Endothelial cell of umbilical vein (primary cell): ENCODE measurements around the gene TGIF1. TPM values are rescaled to one million over a fixed set of nuclear protein-coding genes. Genes with fewer than 3 reads are reported as not detected.

Experiments
- BruUV-seq: library from RNA; stranded (reverse); fragments of 400-500 nt; replicated peaks from 2 replicates; lab custom pipeline; 2021; lab: Mats Ljungman, UMichigan
- CTCF ChIA-PET: fragments of 300-600, 350-600 bp; sonication (Branson Sonifier 250); formaldehyde crosslinking; loops from one replicate; lab custom pipeline; 2021; ENCODE audit warnings: antibody characterized with exemption, inconsistent platforms; lab: Charles Lee
- POLR2A ChIA-PET: fragments of 300-600, 350-600 bp; sonication (Branson Sonifier 250); formaldehyde crosslinking; loops from one replicate; lab custom pipeline; 2021; ENCODE audit warnings: antibody characterized with exemption, inconsistent platforms; lab: Charles Lee
- DNase-seq: peaks from one replicate; pipeline ENCODE4 v3.0.0-alpha.2; 2011; ENCODE audit warnings: low read depth, low spot score
- FAIRE-seq: peaks from 2 replicates; lab custom pipeline; 2011; peaks lifted over from hg19 to GRCh38; lab: Jason Lieb, UNC
- H2AFZ ChIP-seq: 2 replicates; pipeline ENCODE4 v1.6.0; 2012; ENCODE audit warnings: low read depth, low read length, control low read depth, inconsistent platforms
- H3K27ac ChIP-seq: 2 replicates; pipeline ENCODE4 v1.5.1; 2011; ENCODE audit warnings: low read depth, mild to moderate bottlenecking, control low read depth, low read length, moderate library complexity; ENCODE audit not compliant: insufficient read depth
- H3K27me3 ChIP-seq, 2 experiments: 2 replicates each; pipeline versions ENCODE4 v1.6.0 to v1.6.1; 2011; ENCODE audit warnings: low read length in 2 of 2, mixed read lengths in 1 of 2; ENCODE audit not compliant: control insufficient read depth in 2 of 2, insufficient read depth in 2 of 2
- H3K36me3 ChIP-seq, 2 experiments: 2 replicates in 1 of 2; 3 replicates in 1 of 2; pipeline ENCODE4 v1.5.1; 2011; ENCODE audit warnings: low read length in 2 of 2, mild to moderate bottlenecking in 1 of 2, moderate library complexity in 1 of 2; ENCODE audit not compliant: control insufficient read depth in 2 of 2, insufficient read depth in 2 of 2; ENCODE audit errors: extremely low read depth in 1 of 2
- H3K4me1 ChIP-seq: 3 replicates; pipeline ENCODE4 v1.5.1; 2011; ENCODE audit warnings: mild to moderate bottlenecking, low read length; ENCODE audit not compliant: control insufficient read depth, insufficient read depth; ENCODE audit errors: extremely low read depth
- H3K4me2 ChIP-seq: 2 replicates; pipeline ENCODE4 v1.6.1; 2011; ENCODE audit warnings: low read length, control low read depth, mixed read lengths; ENCODE audit not compliant: insufficient read depth
- H3K4me3 ChIP-seq, 3 experiments: fragments of 200-600 bp in 1 of 3; sonication (generic), shearing (Covaris generic) in 1 of 3; replicated peaks in 1 of 3; 2 replicates each; pipeline ENCODE4 v1.5.1; 2011 to 2016; ENCODE audit warnings: control low read depth in 3 of 3, low read length in 3 of 3, mild to moderate bottlenecking in 2 of 3, inconsistent platforms in 1 of 3, low read depth in 1 of 3, moderate library complexity in 1 of 3; ENCODE audit not compliant: insufficient read depth in 1 of 3
- H3K79me2 ChIP-seq: 2 replicates; pipeline ENCODE4 v1.6.0; 2012; ENCODE audit warnings: low read length, inconsistent platforms; ENCODE audit not compliant: control insufficient read depth, insufficient read depth
- H3K9ac ChIP-seq: replicated peaks from 2 replicates; pipeline ENCODE3; 2011; ENCODE audit warnings: low read length, control low read depth; ENCODE audit not compliant: insufficient read depth; ENCODE audit errors: extremely low read depth
- H3K9me1 ChIP-seq: replicated peaks from 3 replicates; pipeline ENCODE4 v1.6.0; 2011; ENCODE audit warnings: mild to moderate bottlenecking, low read length; ENCODE audit not compliant: control insufficient read depth, insufficient read depth; ENCODE audit errors: extremely low read depth
- H3K9me3 ChIP-seq: replicated peaks from 2 replicates; pipeline ENCODE4 v1.5.1; 2012; ENCODE audit warnings: low read length, inconsistent platforms; ENCODE audit not compliant: control insufficient read depth, insufficient read depth
- H4K20me1 ChIP-seq: replicated peaks from 2 replicates; pipeline ENCODE3; 2011; ENCODE audit warnings: mild to moderate bottlenecking, low read length; ENCODE audit not compliant: control insufficient read depth, insufficient read depth; ENCODE audit errors: extremely low read depth
- CTCF ChIP-seq, 2 donors: IDR thresholded peaks; 1 replicate in 1 of 2; 2 replicates in 1 of 2; pipeline ENCODE4 v1.5.1; 2011; ENCODE audit warnings: low read length in 2 of 2, mild to moderate bottlenecking in 2 of 2, moderate library complexity in 2 of 2, control low read depth in 1 of 2, inconsistent platforms in 1 of 2, low read depth in 1 of 2; ENCODE audit not compliant: insufficient read depth in 1 of 2; ENCODE audit errors: extremely low read depth in 1 of 2
- EZH2 ChIP-seq: IDR thresholded peaks from 2 replicates; pipeline ENCODE4 v1.6.1; 2012; ENCODE audit warnings: borderline replicate concordance, low read depth, mild to moderate bottlenecking, moderate library complexity, low read length, inconsistent platforms; ENCODE audit not compliant: severe bottlenecking
- FOS ChIP-seq: IDR thresholded peaks from 2 replicates; pipeline ENCODE4 v1.6.1; 2011; ENCODE audit warnings: mild to moderate bottlenecking, low read length, moderate library complexity, borderline replicate concordance; ENCODE audit not compliant: insufficient read depth
- GATA2 ChIP-seq: IDR thresholded peaks from 2 replicates; pipeline ENCODE4 v1.7.0; 2011; ENCODE audit warnings: low read depth, mild to moderate bottlenecking, moderate library complexity, mixed read lengths, low read length; ENCODE audit not compliant: insufficient read length, insufficient read depth
- JUN ChIP-seq: IDR thresholded peaks from 2 replicates; pipeline ENCODE4 v1.6.1; 2011; ENCODE audit warnings: borderline replicate concordance, low read depth; ENCODE audit not compliant: insufficient read length, insufficient read depth
- MAX ChIP-seq: IDR thresholded peaks from 2 replicates; pipeline ENCODE4 v1.6.1; 2011; ENCODE audit not compliant: insufficient read depth, insufficient read length
- MYC ChIP-seq: IDR thresholded peaks from one replicate; pipeline ENCODE4 v1.6.1; 2011; ENCODE audit warnings: mild to moderate bottlenecking, low read depth, low read length
- POLR2A ChIP-seq: IDR thresholded peaks from 2 replicates; pipeline ENCODE4 v1.6.1; 2012; ENCODE audit warnings: low read depth, mild to moderate bottlenecking, control low read depth, low read length
- POLR2AphosphoS5 ChIP-seq: IDR thresholded peaks from 2 replicates; pipeline ENCODE4 v1.6.1; 2012; ENCODE audit warnings: low read depth, mild to moderate bottlenecking, control low read depth, low read length, moderate library complexity; ENCODE audit not compliant: insufficient read depth
- dilution Hi-C: fragments of 300-500 bp; cut with MboI; formaldehyde crosslinking; loops from one replicate; pipeline ENCODE4 v1.15.0; 2019; ENCODE audit warnings: low sequenced_read_pairs; ENCODE audit not compliant: extremely low pct_ligation_motif_present
- intact Hi-C: fragments of 100-400 bp; cut with micrococcal nuclease; formaldehyde crosslinking; loops from one replicate; pipeline ENCODE4 v1.10.0; 2022
- polyA plus RNA-seq, 4 experiments: library from polyadenylated mRNA; depleted of rRNA in 3 of 4; stranded (reverse) in 3 of 4; unstranded in 1 of 4; fragments of >200 nt; gene quantifications; 2 replicates each; pipeline versions ENCODE4 v1.2.1 to v1.2.3, GENCODE V29; 2011 to 2012; ENCODE audit warnings: missing spikeins in 1 of 4
- total RNA-seq: library from RNA; stranded (reverse); gene quantifications from 2 replicates; pipeline ENCODE4 v1.2.3, GENCODE V29; 2021

Gene TGIF1
- total and polyA plus RNA-seq, 2 donors (not counting 3 experiments of a cell fraction or from before 2014, with no cell fraction given), result 75.6 to 96.6 TPM

- H3K9me3 ChIP-seq, result no peaks in the 10 kb centered on the region
- FAIRE-seq, result no peak
- no peaks in the 10 kb centered on the region for H4K20me1 ChIP-seq
- H3K4me3 ChIP-seq, result no peak overlapping the region
- H3K27ac ChIP-seq, result no peak overlapping the region
- CTCF ChIA-PET, result interaction anchor here (1.2 kb wide), 1 partner anchor 128 kb away, joined by 5 read pairs; no protein-coding TSS in a partner anchor
- H3K4me2 ChIP-seq, result no peak overlapping the region
- H3K4me1 ChIP-seq, result no peaks in the 10 kb centered on the region
- no peaks in the 10 kb centered on the region for H3K9me1 ChIP-seq
- intact Hi-C loops (no loop called here), dilution Hi-C loops (no loop called here)
- no peaks in the 10 kb centered on the region for H3K36me3 ChIP-seq
- POLR2A ChIA-PET, result no interaction called here
- TF ChIP-seq MYC (no peak), MAX (no peak), GATA2 (no peak), JUN (no peak), FOS (no peak), CTCF (IDR thresholded peaks at IDR 0.05; ENCODE audit: extremely low read depth in 1 of 2, insufficient read depth in 1 of 2, low read depth in 1 of 2, low read length in 2 of 2) (no peak), EZH2 (no peak), POLR2AphosphoS5 (no peak), POLR2A (no peak)
- H2AFZ ChIP-seq, result no peak overlapping the region
- H3K27me3 ChIP-seq, result no peaks in the 10 kb centered on the region
- BruUV-seq, result no TSS peak
- H3K79me2 ChIP-seq, result no peaks in the 10 kb centered on the region
- H3K9ac ChIP-seq, result no peak overlapping the region
- no peak for DNase-seq
Observed at GRCh38 chr18:3426074-3426473, 23.9 kb upstream of the TGIF1 start.
